Measurements from ENCODE around the gene DGKQ. TPM values are rescaled to one million over a fixed set of nuclear protein-coding genes. Genes with fewer than 3 reads are reported as not detected.

DGKQ gene
- total and polyA plus RNA-seq, 2 of the 13 experiments (the other 11 are each of a cell fraction or from before 2014, with no cell fraction given) = 4.5 to 7.2 TPM

GRCh38 chr4:986879-987623 is 13.7 kb upstream of the DGKQ start, which contains the start of gene IDUA (continued):
- TF ChIP-seq THRA (CRISPR knock-in tag; IDR thresholded peaks at IDR 0.05; ENCODE audit: borderline replicate concordance) = no peak
- TF ChIP-seq HINFP (CRISPR knock-in tag; IDR thresholded peaks at IDR 0.05; ENCODE audit: low read depth) = 0 out of 2 replicates have a peak, but pooled peaks have one; percentile 54
- TF ChIP-seq TBL1XR1 (IDR thresholded peaks at IDR 0.05; ENCODE audit: borderline replicate concordance, low read length, partially characterized antibody) = no peak
- TF ChIP-seq ZKSCAN8 (CRISPR knock-in tag; IDR thresholded peaks at IDR 0.05; ENCODE audit: borderline replicate concordance) = no peak
- TF ChIP-seq PHF21A (CRISPR knock-in tag; IDR thresholded peaks at IDR 0.05) = peak; percentile 17
- no peak; the same call in 1 of the 2 replicates for TF ChIP-seq HDAC1 (CRISPR knock-in tag; IDR thresholded peaks at IDR 0.05)
- no peak for TF ChIP-seq ZNF225 (CRISPR knock-in tag; IDR thresholded peaks at IDR 0.05)
- TF ChIP-seq ZNF710 (CRISPR knock-in tag; IDR thresholded peaks at IDR 0.05; ENCODE audit: borderline replicate concordance) = peak; percentile 55; the same call in 1 of the 2 replicates
- TF ChIP-seq ZNF644 (CRISPR knock-in tag; IDR thresholded peaks at IDR 0.05; ENCODE audit: low read depth) = no peak
- peak; percentile 84 for TF ChIP-seq ZNF142 (CRISPR knock-in tag; IDR thresholded peaks at IDR 0.05)
- no peak for TF ChIP-seq GTF2F1 (IDR thresholded peaks at IDR 0.05; ENCODE audit: low read length)
- TF ChIP-seq ZNF276 (CRISPR knock-in tag; IDR thresholded peaks at IDR 0.05; ENCODE audit: low read depth) = 0 out of 2 replicates have a peak, but pooled peaks have one; percentile 32
- no peak for TF ChIP-seq ZNF331 (CRISPR knock-in tag; IDR thresholded peaks at IDR 0.05)
- no peak for TF ChIP-seq ARNT (IDR thresholded peaks at IDR 0.05)
- peak; percentile 57; the same call in 1 of the 2 replicates for TF ChIP-seq ARNT2 (CRISPR knock-in tag; IDR thresholded peaks at IDR 0.05; ENCODE audit: low read depth)
